Body of pancreas (tissue), 4 donors: Measurements from ENCODE around the gene ANKRD10. TPM values are rescaled to one million over a fixed set of nuclear protein-coding genes. Genes with fewer than 3 reads are reported as not detected.

Experiments
- ATAC-seq: fragments of 150-250 bp; one replicate; pipeline ENCODE4 v1.9.1; 2016
- DNase-seq, 4 donors: peaks; one replicate each; pipeline ENCODE4 v3.0.0-alpha.2; 2019
- H3K27ac ChIP-seq, 4 donors: fragments of 200-600 bp; sonication (generic); 1 replicate in 3 of 4; 2 replicates in 1 of 4; pipeline versions ENCODE4 v1.5.1 to v1.6.1; 2016 to 2019; ENCODE audit warnings: mild to moderate bottlenecking in 1 of 4, mixed read lengths in 1 of 4, moderate library complexity in 1 of 4
- H3K27me3 ChIP-seq, 2 donors: fragments of 200-600 bp; sonication (generic); one replicate each; pipeline ENCODE4 v1.6.0; 2016; ENCODE audit warnings: mild to moderate bottlenecking in 1 of 2
- H3K36me3 ChIP-seq, 2 donors: fragments of 200-600 bp; sonication (generic); replicated peaks in 1 of 2; 2 replicates each; pipeline ENCODE4 v1.5.1; 2016; ENCODE audit warnings: low read depth in 2 of 2; ENCODE audit not compliant: insufficient read depth in 1 of 2
- H3K4me1 ChIP-seq: fragments of 200-600 bp; sonication (generic); one replicate; pipeline ENCODE4 v1.6.0; 2016
- H3K4me3 ChIP-seq, 2 donors: fragments of 200-600 bp; sonication (generic); 1 replicate in 1 of 2; 2 replicates in 1 of 2; pipeline ENCODE4 v1.5.1; 2016 to 2019
- H3K9me3 ChIP-seq, 3 donors: fragments of 200-600 bp; sonication (generic); 1 replicate in 2 of 3; 2 replicates in 1 of 3; pipeline ENCODE4 v1.5.1; 2016
- POLR2A ChIP-seq, 3 donors: fragments of 450-650 bp; IDR thresholded peaks; one replicate each; pipeline ENCODE4 v1.6.1; 2016; ENCODE audit warnings: antibody characterized with exemption in 3 of 3, mild to moderate bottlenecking in 2 of 3
- WGBS, 2 donors: methylation state at CpG; one replicate each; pipeline ENCODE4 v1.1.5; 2017; 5-methylcytosine and 5-hydroxymethylcytosine counted together
- intact Hi-C: fragments of 100-400 bp; cut with DNase I; formaldehyde crosslinking; loops from one replicate; pipeline ENCODE4 v1.15.1; 2023
- total RNA-seq, 2 donors: library from RNA; depleted of rRNA; stranded (reverse); fragments of >200 nt; gene quantifications; one replicate each; pipeline ENCODE4 v1.1.0, GENCODE V29; 2016
- TF ChIP-seq, protein P1 (sequence below), 7 experiments: fragments of 450-650 bp in 4 of 7; fragments of 200-600 bp in 3 of 7; sonication (generic) in 3 of 7; IDR thresholded peaks; one replicate each; pipeline ENCODE4 v1.5.1; 2016 to 2019; ENCODE audit warnings: antibody characterized with exemption in 7 of 7

ANKRD10 gene
- total RNA-seq, 2 donors from 2014 or later, result 117 to 124 TPM

DNA sequence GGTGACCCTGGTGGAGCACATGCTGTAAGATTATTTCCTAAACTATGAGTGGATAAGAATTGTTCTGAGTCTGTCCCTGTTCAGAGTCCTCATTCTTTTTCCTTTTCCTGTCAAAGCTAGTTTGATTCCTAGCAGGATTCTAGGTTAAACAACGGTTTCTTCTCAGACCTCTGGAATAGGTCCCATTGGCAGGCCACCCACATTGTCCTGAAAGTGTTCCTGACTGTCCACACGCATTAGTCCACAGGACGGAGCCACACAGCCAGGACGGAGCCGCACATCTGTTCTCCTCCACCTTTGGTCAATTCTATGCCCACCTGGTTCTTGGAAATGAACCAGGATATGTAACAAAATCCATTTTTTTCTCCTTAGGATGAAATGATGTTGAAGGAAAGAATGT, 46.1 kb downstream of the ANKRD10 start:
- no peaks in the 10 kb centered on the region for H3K36me3 ChIP-seq
- peaks cover 19% of the 10 kb centered on the region for H3K4me1 ChIP-seq
- 69 to 74% methylated on average over 5 of the region's 5 CpGs for WGBS, 2 donors
- H3K27me3 ChIP-seq, result no peaks in the 10 kb centered on the region
- no peak for DNase-seq
- peak overlapping the region in 1 of 4 donors; percentile 90 for H3K27ac ChIP-seq
- intact Hi-C loops, result no loop called here
- no peak overlapping the region for H3K4me3 ChIP-seq
- H3K9me3 ChIP-seq, result no peaks in the 10 kb centered on the region
- TF ChIP-seq POLR2A (IDR thresholded peaks at IDR 0.05), result no peak
- TF ChIP-seq, protein P1, sequence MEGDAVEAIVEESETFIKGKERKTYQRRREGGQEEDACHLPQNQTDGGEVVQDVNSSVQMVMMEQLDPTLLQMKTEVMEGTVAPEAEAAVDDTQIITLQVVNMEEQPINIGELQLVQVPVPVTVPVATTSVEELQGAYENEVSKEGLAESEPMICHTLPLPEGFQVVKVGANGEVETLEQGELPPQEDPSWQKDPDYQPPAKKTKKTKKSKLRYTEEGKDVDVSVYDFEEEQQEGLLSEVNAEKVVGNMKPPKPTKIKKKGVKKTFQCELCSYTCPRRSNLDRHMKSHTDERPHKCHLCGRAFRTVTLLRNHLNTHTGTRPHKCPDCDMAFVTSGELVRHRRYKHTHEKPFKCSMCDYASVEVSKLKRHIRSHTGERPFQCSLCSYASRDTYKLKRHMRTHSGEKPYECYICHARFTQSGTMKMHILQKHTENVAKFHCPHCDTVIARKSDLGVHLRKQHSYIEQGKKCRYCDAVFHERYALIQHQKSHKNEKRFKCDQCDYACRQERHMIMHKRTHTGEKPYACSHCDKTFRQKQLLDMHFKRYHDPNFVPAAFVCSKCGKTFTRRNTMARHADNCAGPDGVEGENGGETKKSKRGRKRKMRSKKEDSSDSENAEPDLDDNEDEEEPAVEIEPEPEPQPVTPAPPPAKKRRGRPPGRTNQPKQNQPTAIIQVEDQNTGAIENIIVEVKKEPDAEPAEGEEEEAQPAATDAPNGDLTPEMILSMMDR (IDR thresholded peaks at IDR 0.05), result no peak
- ATAC-seq, result no peak

DNA sequence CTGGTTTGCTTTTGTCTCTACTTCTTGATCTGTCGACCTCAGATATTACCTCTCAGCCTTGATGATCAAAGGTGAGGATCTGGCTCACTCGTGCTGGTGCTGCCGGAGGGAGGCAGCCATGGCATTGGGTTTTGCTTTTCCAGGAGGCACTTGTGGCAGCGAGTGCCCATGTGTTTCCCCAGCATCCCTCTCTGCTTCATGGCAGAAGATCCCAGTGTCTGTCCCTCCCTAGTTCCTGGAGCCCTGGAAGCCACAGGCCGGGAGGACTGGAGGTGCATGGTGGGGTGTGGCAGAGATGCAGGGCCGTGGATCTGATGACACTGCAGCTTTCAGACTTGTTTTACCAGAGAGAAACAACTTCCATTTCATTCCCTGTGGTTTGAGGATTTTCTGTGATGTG, 47.5 kb downstream of the ANKRD10 start:
- TF ChIP-seq, protein P1 (IDR thresholded peaks at IDR 0.05), result no peak
- no peak overlapping the region for H3K27ac ChIP-seq
- WGBS, 2 donors, result 71 to 78% methylated on average over 5 to 6 of the region's 6 CpGs
- no peak overlapping the region for H3K4me3 ChIP-seq
- peaks cover 19% of the 10 kb centered on the region for H3K4me1 ChIP-seq
- no peaks in the 10 kb centered on the region for H3K36me3 ChIP-seq
- H3K9me3 ChIP-seq, result no peaks in the 10 kb centered on the region
- intact Hi-C loops, result no loop called here
- DNase-seq, result no peak
- ATAC-seq, result no peak
- H3K27me3 ChIP-seq, result no peaks in the 10 kb centered on the region

DNA sequence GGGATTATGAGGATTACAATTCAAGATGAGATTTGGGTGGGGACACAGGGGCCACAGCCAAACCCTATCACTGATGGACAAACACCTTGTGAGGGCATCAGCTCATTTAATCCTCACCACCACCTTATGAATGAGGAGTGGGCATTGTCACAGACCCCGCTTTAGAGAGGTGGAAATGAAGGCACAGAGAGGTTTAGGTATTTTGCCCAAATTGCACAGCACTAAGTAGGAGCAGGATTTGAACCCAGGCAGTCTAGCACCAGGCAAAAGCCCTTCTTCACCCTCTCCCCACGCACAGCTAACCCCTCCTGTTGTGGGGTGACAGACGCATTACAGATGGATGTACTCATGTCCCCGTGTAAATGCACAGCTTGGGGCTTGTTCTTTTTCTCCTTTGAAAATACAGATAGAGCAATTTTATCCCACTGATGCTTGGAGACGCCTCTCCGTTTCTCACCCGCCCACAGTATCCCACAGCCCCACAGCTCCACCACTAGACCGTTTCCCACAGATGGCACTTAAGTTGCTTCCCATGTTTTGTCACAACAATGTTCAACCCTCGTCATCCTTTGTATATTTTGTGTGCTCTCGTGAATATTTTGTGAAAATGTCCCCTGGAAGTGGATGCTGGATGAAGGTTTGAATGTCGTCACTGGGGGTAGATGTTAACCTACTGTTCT, 48.2 kb downstream of the ANKRD10 start:
- ATAC-seq, result no peak
- TF ChIP-seq, protein P1 (IDR thresholded peaks at IDR 0.05), result no peak
- no peak for TF ChIP-seq POLR2A (IDR thresholded peaks at IDR 0.05)

DNA sequence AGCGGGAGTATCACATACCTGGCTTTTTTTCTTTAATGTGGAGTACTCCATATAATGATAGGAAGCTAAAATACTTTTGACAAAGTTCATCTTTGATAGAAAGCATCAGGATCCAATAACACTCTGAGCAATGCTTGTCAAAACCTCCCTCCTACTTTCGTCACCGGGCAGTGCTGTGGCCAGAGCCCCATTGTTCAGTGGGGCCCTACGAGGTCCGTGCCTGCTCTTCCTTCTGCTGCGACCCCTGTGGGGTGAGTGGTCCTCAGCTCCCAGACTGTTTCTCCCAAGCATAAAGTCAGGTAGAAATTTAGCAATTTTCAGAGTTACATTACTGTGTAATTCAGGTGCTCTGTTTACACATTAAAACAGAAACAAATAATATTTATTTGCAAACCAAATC, 51.2 kb downstream of the ANKRD10 start:
- TF ChIP-seq POLR2A (IDR thresholded peaks at IDR 0.05), result no peak
- TF ChIP-seq, protein P1 (IDR thresholded peaks at IDR 0.05), result no peak
- DNase-seq (no peak), ATAC-seq (no peak)
- intact Hi-C loops, result no loop called here
- WGBS, 2 donors, result 83 to 91% methylated on average over 6 of the region's 6 CpGs
- Histone ChIP-seq H3K27ac (no peak overlapping the region), H3K4me1 (no peaks in the 10 kb centered on the region), H3K27me3 (no peaks in the 10 kb centered on the region), H3K9me3 (no peaks in the 10 kb centered on the region), H3K4me3 (no peak overlapping the region), H3K36me3 (no peaks in the 10 kb centered on the region)

More for the DNA sequence above, 48.2 kb downstream of the ANKRD10 start:
- Histone ChIP-seq H3K4me3 (no peak overlapping the region), H3K27me3 (no peaks in the 10 kb centered on the region), H3K4me1 (peaks cover 19% of the 10 kb centered on the region), H3K36me3 (no peaks in the 10 kb centered on the region), H3K27ac (no peak overlapping the region), H3K9me3 (no peaks in the 10 kb centered on the region)
- DNase-seq, result no peak
- intact Hi-C loops, result no loop called here
- 77 to 84% methylated on average over 11 of the region's 11 CpGs for WGBS, 2 donors

DNA sequence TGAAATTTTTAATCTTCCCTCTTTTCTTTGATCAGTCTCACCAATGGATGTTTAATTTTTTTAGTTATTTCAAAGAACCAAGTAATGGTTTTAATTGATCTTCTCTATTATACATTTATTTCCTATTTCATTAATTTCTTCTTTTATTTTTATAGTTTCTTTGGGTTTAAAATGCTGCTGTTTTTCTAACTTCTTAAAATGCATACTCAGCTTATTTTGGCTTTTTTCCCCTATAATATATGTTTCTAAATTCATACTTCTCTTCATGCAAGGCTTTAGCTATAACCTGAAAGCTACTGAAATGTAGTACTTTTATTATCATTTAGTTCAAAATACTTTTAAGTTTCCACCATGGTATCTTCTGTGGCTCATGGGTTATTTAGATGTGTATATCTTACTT, 53.9 kb downstream of the ANKRD10 start:
- intact Hi-C loops, result no loop called here
- no peaks in the 10 kb centered on the region for H3K4me1 ChIP-seq
- no peak overlapping the region for H3K4me3 ChIP-seq
- ATAC-seq (no peak), DNase-seq (no peak)
- H3K9me3 ChIP-seq, result peaks cover 0 to 4% (median 0%) of the 10 kb centered on the region in 3 donors
- H3K27ac ChIP-seq, result no peak overlapping the region
- TF ChIP-seq, protein P1 (IDR thresholded peaks at IDR 0.05), result no peak
- no peak for TF ChIP-seq POLR2A (IDR thresholded peaks at IDR 0.05)
- H3K27me3 ChIP-seq, result no peaks in the 10 kb centered on the region
- H3K36me3 ChIP-seq, result no peaks in the 10 kb centered on the region
